HepG2 (cell line): ENCODE data around the gene SOAT1. TPM values are rescaled to one million over a fixed set of nuclear protein-coding genes. Genes with fewer than 3 reads are reported as not detected.

Experiments used
- ATAC-seq: fragments of 200-7000 bp; cut with Tn5 transposase; 3 replicates; pipeline ENCODE4 v1.9.1; 2020; ENCODE audit warnings: mild to moderate bottlenecking, moderate library complexity
- BruUV-seq: library from RNA; stranded (reverse); fragments of 400-500 nt; replicated peaks from 2 replicates; lab custom pipeline; 2021; lab: Mats Ljungman, UMichigan
- CTCF ChIA-PET: fragments of 300-600 bp; formaldehyde crosslinking; extraction: SDS; loops from one replicate; lab custom pipeline; 2021; ENCODE audit warnings: low total read pairs, inconsistent platforms, low intra/inter-chr PET ratio; lab: Yijun Ruan, JAX
- POLR2A ChIA-PET: fragments of 350-600 bp; sonication (Branson Sonifier 250); formaldehyde crosslinking; loops from one replicate; lab custom pipeline; 2020; ENCODE audit warnings: antibody characterized with exemption, inconsistent platforms; lab: Yijun Ruan, JAX
- DNase-seq: peaks from one replicate; pipeline ENCODE4 v3.0.0-alpha.2; 2015; ENCODE audit warnings: low spot score
- FAIRE-seq: peaks from 3 replicates; lab custom pipeline; 2011; peaks lifted over from hg19 to GRCh38; lab: Jason Lieb, UNC
- H2AFZ ChIP-seq: one replicate; pipeline ENCODE4 v1.6.1; 2011; ENCODE audit warnings: low read length, inconsistent platforms
- H3K27ac ChIP-seq: fragments of 300-600 bp; 3 replicates; pipeline ENCODE4 v1.8.0; 2011; ENCODE audit warnings: mixed run types, mild to moderate bottlenecking, mixed read lengths, low read length, inconsistent platforms; ENCODE audit not compliant: insufficient read depth; ENCODE audit errors: extremely low read length
- H3K27me3 ChIP-seq, 2 experiments: fragments of 200-600 bp in 1 of 2; 2 replicates in 1 of 2; 3 replicates in 1 of 2; pipeline versions ENCODE4 v1.6.0 to v1.8.0; 2011; ENCODE audit warnings: low read length in 2 of 2, mild to moderate bottlenecking in 2 of 2, moderate library complexity in 2 of 2, inconsistent platforms in 1 of 2; ENCODE audit not compliant: insufficient read depth in 2 of 2, control insufficient read depth in 1 of 2
- H3K36me3 ChIP-seq, 2 experiments: fragments of 200-600 bp in 1 of 2; replicated peaks in 1 of 2; 2 replicates in 1 of 2; 3 replicates in 1 of 2; pipeline versions ENCODE4 v1.5.1 to v1.8.0; 2011; ENCODE audit warnings: low read length in 2 of 2, inconsistent platforms in 1 of 2; ENCODE audit not compliant: insufficient read depth in 2 of 2, control insufficient read depth in 1 of 2
- H3K4me1 ChIP-seq: 2 replicates; pipeline ENCODE4 v1.5.1; 2012; ENCODE audit warnings: low read length, inconsistent platforms; ENCODE audit not compliant: insufficient read depth
- H3K4me2 ChIP-seq: 2 replicates; pipeline ENCODE4 v1.6.0; 2011; ENCODE audit warnings: low read depth, low read length, inconsistent platforms
- H3K4me3 ChIP-seq, 3 experiments: fragments of 200-600 bp in 1 of 3; sonication (generic), shearing (Covaris generic) in 1 of 3; replicated peaks in 1 of 3; 2 replicates each; pipeline ENCODE4 v1.5.1; 2011 to 2016; ENCODE audit warnings: low read length in 3 of 3, inconsistent platforms in 2 of 3, low read depth in 2 of 3, mild to moderate bottlenecking in 2 of 3, control low read depth in 1 of 3, mixed read lengths in 1 of 3; ENCODE audit not compliant: insufficient read depth in 1 of 3
- H3K79me2 ChIP-seq: one replicate; pipeline ENCODE4 v1.6.1; 2011; ENCODE audit warnings: low read length, inconsistent platforms; ENCODE audit not compliant: insufficient read depth
- H3K9ac ChIP-seq: 2 replicates; pipeline ENCODE4 v1.6.0; 2011; ENCODE audit warnings: mild to moderate bottlenecking, low read depth, low read length, inconsistent platforms; ENCODE audit not compliant: insufficient read depth
- H3K9me3 ChIP-seq: 2 replicates; pipeline ENCODE4 v1.5.1; 2012; ENCODE audit warnings: mild to moderate bottlenecking, low read length
- H4K20me1 ChIP-seq: 2 replicates; pipeline ENCODE4 v1.6.0; 2011; ENCODE audit warnings: inconsistent platforms, mild to moderate bottlenecking, low read length, moderate library complexity; ENCODE audit not compliant: insufficient read depth
- ATAD3A ChIP-seq: sonication (generic); formaldehyde crosslinking; IDR thresholded peaks from 2 replicates; pipeline ENCODE4 v1.4.0; 2020; ENCODE audit warnings: missing genetic modification reagents
- ATRX ChIP-seq: sonication (generic); formaldehyde crosslinking; IDR thresholded peaks from 2 replicates; pipeline ENCODE4 v1.4.0; 2020; ENCODE audit warnings: missing genetic modification reagents, borderline replicate concordance
- CENPBD1 ChIP-seq: sonication (generic); formaldehyde crosslinking; IDR thresholded peaks from 2 replicates; pipeline ENCODE4 v1.8.0; 2022; ENCODE audit warnings: missing genetic modification reagents, low read depth, mild to moderate bottlenecking, borderline replicate concordance
- HDAC2 ChIP-seq: sonication (generic); formaldehyde crosslinking; IDR thresholded peaks from 2 replicates; pipeline ENCODE4 v1.4.0; 2020; ENCODE audit warnings: missing genetic modification reagents
- MXD1 ChIP-seq: sonication (generic); formaldehyde crosslinking; IDR thresholded peaks from 2 replicates; pipeline ENCODE4 v1.4.0; 2020; ENCODE audit warnings: mild to moderate bottlenecking, missing genetic modification reagents
- PAF1 ChIP-seq: IDR thresholded peaks from 2 replicates; pipeline ENCODE4 v1.6.1; 2016; ENCODE audit warnings: missing genetic modification reagents, missing compliant biosample characterization
- REPIN1 ChIP-seq: sonication (generic); formaldehyde crosslinking; IDR thresholded peaks from 2 replicates; pipeline ENCODE4 v1.8.0; 2022; ENCODE audit warnings: missing genetic modification reagents, low read depth, mild to moderate bottlenecking, borderline replicate concordance
- SALL1 ChIP-seq: sonication (generic); formaldehyde crosslinking; IDR thresholded peaks from 2 replicates; pipeline ENCODE4 v1.8.0; 2022; ENCODE audit warnings: mild to moderate bottlenecking, missing genetic modification reagents
- SATB2 ChIP-seq: sonication (generic); formaldehyde crosslinking; IDR thresholded peaks from 2 replicates; pipeline ENCODE4 v1.5.0; 2020; ENCODE audit warnings: missing genetic modification reagents
- SP5 ChIP-seq: IDR thresholded peaks from 2 replicates; pipeline ENCODE4 v1.6.1; 2016; ENCODE audit warnings: low read depth, borderline replicate concordance
- SPEN ChIP-seq: sonication (generic); formaldehyde crosslinking; IDR thresholded peaks from 2 replicates; pipeline ENCODE4 v1.5.1; 2020; ENCODE audit warnings: low read depth, mild to moderate bottlenecking, missing genetic modification reagents
- ZNF224 ChIP-seq: sonication (generic); formaldehyde crosslinking; IDR thresholded peaks from 2 replicates; pipeline ENCODE4 v1.5.0; 2020; ENCODE audit warnings: mild to moderate bottlenecking, missing genetic modification reagents
- ZNF235 ChIP-seq: sonication (generic); formaldehyde crosslinking; IDR thresholded peaks from 2 replicates; pipeline ENCODE4 v1.8.1; 2023; ENCODE audit warnings: mild to moderate bottlenecking, missing genetic modification reagents, borderline replicate concordance
- ZNF468 ChIP-seq: sonication (generic); formaldehyde crosslinking; IDR thresholded peaks from 2 replicates; pipeline ENCODE4 v1.8.0; 2022; ENCODE audit warnings: mild to moderate bottlenecking, moderate library complexity, missing genetic modification reagents
- ZSCAN12 ChIP-seq: sonication (generic); formaldehyde crosslinking; IDR thresholded peaks from 2 replicates; pipeline ENCODE4 v1.9.0; 2021; ENCODE audit warnings: mild to moderate bottlenecking, missing genetic modification reagents
- ZSCAN29 ChIP-seq: sonication (generic); formaldehyde crosslinking; conservative IDR thresholded peaks from 2 replicates; pipeline ENCODE4 v1.4.0; 2020; ENCODE audit warnings: mild to moderate bottlenecking, missing genetic modification reagents
- WGBS: methylation state at CpG from one replicate; pipeline ENCODE4 v1.1.6; 2017; ENCODE audit warnings: low lambda C conversion rate; 5-methylcytosine and 5-hydroxymethylcytosine counted together
- in situ Hi-C: cut with HindIII; loops from 2 replicates; pipeline ENCODE4 v1.10.0; 2017; ENCODE audit warnings: low pct_unique_long_range_greater_than_20kb; ENCODE audit not compliant: extremely low pct_ligation_motif_present
- intact Hi-C: fragments of 100-400 bp; cut with micrococcal nuclease; formaldehyde crosslinking; loops from one replicate; pipeline ENCODE4 v1.10.0; 2022; ENCODE audit not compliant: unreplicated experiment
- polyA plus RNA-seq, 8 experiments: library from polyadenylated mRNA; depleted of rRNA in 3 of 8; stranded (reverse) in 7 of 8; unstranded in 1 of 8; fragments of >200 nt; fragmentation: Illumina TruSeq in 4 of 8; extraction: Trizol in 4 of 8; gene quantifications; 2 replicates each; pipeline versions ENCODE4 v1.2.1 to v1.2.3, GENCODE V29; 2011 to 2016; ENCODE audit warnings: low read depth in 4 of 8, missing spikeins in 1 of 8, mixed read lengths in 1 of 8; ENCODE audit not compliant: insufficient read depth in 1 of 8
- total RNA-seq, 5 experiments: library from RNA; depleted of rRNA; stranded (reverse); fragments of >200 nt; fragmentation: Illumina TruSeq; extraction: Trizol; gene quantifications; 2 replicates each; pipeline ENCODE4 v1.2.3, GENCODE V29; 2016; ENCODE audit warnings: low read depth in 1 of 5
- TF ChIP-seq, protein P1 (sequence below): sonication (generic); formaldehyde crosslinking; IDR thresholded peaks from 2 replicates; pipeline ENCODE4 v1.8.1; 2023; ENCODE audit warnings: mild to moderate bottlenecking, moderate library complexity, missing genetic modification reagents

The SOAT1 gene
- total and polyA plus RNA-seq, 2 of the 13 experiments (the other 11 are each of a cell fraction or from before 2014, with no cell fraction given): 22.3 to 52.0 TPM

DNA sequence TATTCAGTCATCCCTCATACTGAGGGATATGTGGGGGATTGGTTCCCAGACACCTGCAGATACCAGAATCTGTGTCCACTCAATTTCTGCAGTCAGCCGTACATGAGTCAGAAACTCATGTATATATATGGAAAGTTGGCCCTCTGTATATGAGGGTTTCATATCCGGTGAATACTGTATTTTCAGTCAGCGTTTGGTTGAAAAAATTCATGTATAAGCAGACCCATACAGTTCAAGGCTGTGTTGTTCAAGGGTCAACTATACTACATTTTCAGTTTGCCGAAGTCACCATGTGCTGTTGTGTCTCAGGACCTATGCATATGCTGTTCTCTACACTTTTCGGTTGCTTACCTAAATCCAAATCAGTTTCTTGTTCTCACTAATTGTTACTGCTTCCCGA is 82.6 kb downstream of the SOAT1 start:
- FAIRE-seq: no peak
- TF ChIP-seq CENPBD1 (CRISPR knock-in tag): no peak
- no peak for TF ChIP-seq PAF1
- no peak for TF ChIP-seq SALL1 (CRISPR knock-in tag)
- TF ChIP-seq ZSCAN29 (CRISPR knock-in tag): no peak
- TF ChIP-seq ZSCAN12 (CRISPR knock-in tag): no peak
- TF ChIP-seq SP5 (CRISPR knock-in tag): no peak
- TF ChIP-seq ZNF468 (CRISPR knock-in tag): no peak
- no TSS peak for BruUV-seq

DNA sequence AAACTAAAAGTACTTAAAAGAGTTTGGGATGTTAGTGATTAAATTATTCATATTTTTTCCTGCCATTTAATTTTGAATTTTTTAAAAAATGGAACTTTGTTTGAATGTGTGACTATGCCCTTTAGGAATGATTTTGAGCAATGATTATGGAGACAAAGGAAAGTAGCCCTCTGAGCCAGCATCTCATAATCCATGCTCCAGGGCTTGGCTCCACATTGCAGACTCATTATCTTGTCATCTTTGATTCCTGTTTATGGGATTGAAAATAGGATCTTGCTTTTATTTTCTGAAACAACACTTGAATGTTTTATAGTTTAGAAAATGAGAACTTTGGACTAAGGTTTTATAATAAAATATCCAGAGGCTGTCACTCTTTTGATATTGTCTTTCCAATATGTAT is 86.7 kb downstream of the SOAT1 start:
- peaks cover 17% of the 10 kb centered on the region for H3K4me1 ChIP-seq
- no peaks in the 10 kb centered on the region for H3K27me3 ChIP-seq
- in situ Hi-C loops: no loop called here
- no peaks in the 10 kb centered on the region for H3K9me3 ChIP-seq
- H3K36me3 ChIP-seq: no peaks in the 10 kb centered on the region
- DNase-seq (no peak), ATAC-seq (no peak), FAIRE-seq (no peak)
- H3K79me2 ChIP-seq: no peaks in the 10 kb centered on the region
- ChIA-PET CTCF (no interaction called here), POLR2A (no interaction called here)
- intact Hi-C loops: no loop called here
- no peaks in the 10 kb centered on the region for H4K20me1 ChIP-seq
- no peak overlapping the region for H3K9ac ChIP-seq
- H3K4me2 ChIP-seq: no peak overlapping the region
- H3K4me3 ChIP-seq: no peak overlapping the region
- no TSS peak for BruUV-seq
- no peak overlapping the region for H2AFZ ChIP-seq
- no peak overlapping the region for H3K27ac ChIP-seq
- TF ChIP-seq ATRX (CRISPR knock-in tag) (no peak), REPIN1 (CRISPR knock-in tag) (no peak), MXD1 (CRISPR knock-in tag) (no peak), ZNF224 (CRISPR knock-in tag) (no peak), HDAC2 (CRISPR knock-in tag) (no peak), SPEN (CRISPR knock-in tag) (no peak), ZNF235 (CRISPR knock-in tag) (no peak), ATAD3A (CRISPR knock-in tag) (no peak), SATB2 (CRISPR knock-in tag) (no peak)
- TF ChIP-seq, protein P1, sequence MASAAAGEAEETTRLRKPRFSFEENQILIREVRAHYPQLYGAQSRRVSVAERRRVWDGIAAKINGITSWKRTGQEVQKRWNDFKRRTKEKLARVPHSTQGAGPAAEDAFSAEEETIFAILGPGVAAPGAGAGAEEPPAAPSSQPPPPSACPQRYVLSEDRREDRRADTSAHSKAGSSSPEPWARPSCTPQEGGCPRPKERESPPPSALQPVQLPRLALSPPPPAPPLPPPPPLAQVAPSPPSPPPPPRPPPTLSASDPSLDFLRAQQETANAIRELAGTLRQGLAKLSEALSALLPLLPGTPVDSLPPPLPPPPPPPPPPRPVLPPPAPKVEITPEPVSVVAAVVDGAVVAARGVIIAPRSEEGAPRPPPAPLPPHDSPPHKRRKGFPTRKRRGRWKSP (CRISPR knock-in tag): no peak

More for the DNA sequence above, 82.6 kb downstream of the SOAT1 start:
- ATAC-seq: no peak
- H2AFZ ChIP-seq: no peak overlapping the region
- no peak overlapping the region for H3K4me2 ChIP-seq
- no peaks in the 10 kb centered on the region for H3K36me3 ChIP-seq
- no peaks in the 10 kb centered on the region for H3K79me2 ChIP-seq
- ChIA-PET POLR2A (no interaction called here), CTCF (no interaction called here)
- H3K27ac ChIP-seq: no peak overlapping the region
- H3K9ac ChIP-seq: no peak overlapping the region
- no peaks in the 10 kb centered on the region for H3K9me3 ChIP-seq
- no peak overlapping the region for H3K4me3 ChIP-seq
- intact Hi-C loops (no loop called here), in situ Hi-C loops (no loop called here)
- H3K4me1 ChIP-seq: no peaks in the 10 kb centered on the region
- H3K27me3 ChIP-seq: no peaks in the 10 kb centered on the region; a peak in 1 of 5 replicates
- DNase-seq: no peak
- no peaks in the 10 kb centered on the region for H4K20me1 ChIP-seq
- 41% methylated on average over 6 of the region's 6 CpGs for WGBS
